Adrenal gland (tissue), 12 donors: ENCODE measurements around the gene SIRPB1. TPM values are rescaled to one million over a fixed set of nuclear protein-coding genes. Genes with fewer than 3 reads are reported as not detected.
"Not testable (repeated sequence)": the region's sequence is repeated elsewhere in the genome, so short reads cannot be mapped to it uniquely, and the experiment has no call there.

ENCODE experiments used
- DNase-seq, 7 donors: peaks; one replicate each; pipeline ENCODE4 v3.0.0-alpha.2; 2019 to 2020
- H3K27ac ChIP-seq, 5 donors: fragments of 200-600 bp; sonication (generic) in 4 of 5; 1 replicate in 3 of 5; 2 replicates in 2 of 5; pipeline versions ENCODE4 v1.5.1 to v1.8.0; 2016 to 2020; ENCODE audit warnings: mild to moderate bottlenecking in 1 of 5
- H3K27me3 ChIP-seq: fragments of 200-600 bp; 2 replicates; pipeline ENCODE4 v1.8.0; 2021
- H3K36me3 ChIP-seq, 2 donors: fragments of 200-600 bp; replicated peaks in 1 of 2; 1 replicate in 1 of 2; 2 replicates in 1 of 2; pipeline versions ENCODE4 v1.5.1 to v1.8.0; 2018 to 2022
- H3K4me1 ChIP-seq, 2 donors: fragments of 200-600 bp; replicated peaks in 1 of 2; 1 replicate in 1 of 2; 2 replicates in 1 of 2; pipeline versions ENCODE4 v1.5.1 to v1.8.0; 2018 to 2021
- H3K4me3 ChIP-seq, 4 donors: fragments of 200-600 bp; sonication (generic) in 3 of 4; one replicate each; pipeline ENCODE4 v1.5.1; 2016 to 2018
- H3K9me3 ChIP-seq, 3 donors: fragments of 200-600 bp; sonication (generic) in 1 of 3; replicated peaks in 1 of 3; 1 replicate in 2 of 3; 2 replicates in 1 of 3; pipeline versions ENCODE4 v1.5.1 to v1.8.0; 2016 to 2021
- POLR2A ChIP-seq, 2 donors: fragments of 450-650 bp; IDR thresholded peaks; one replicate each; pipeline ENCODE4 v1.6.1; 2017; ENCODE audit warnings: antibody characterized with exemption in 2 of 2, mild to moderate bottlenecking in 2 of 2, moderate library complexity in 1 of 2
- WGBS, 4 donors: extraction: QIAGEN DNeasy Blood & Tissue Kit in 2 of 4; methylation state at CpG; one replicate each; pipeline versions ENCODE4 v1.1.5 to v1.1.7; 2013 to 2017; 5-methylcytosine and 5-hydroxymethylcytosine counted together
- intact Hi-C, 2 donors: fragments of 100-400 bp; cut with DNase I; formaldehyde crosslinking; loops; one replicate each; pipeline versions ENCODE4 v1.14.1 to v1.15.0; 2022 to 2023
- polyA plus RNA-seq, 3 donors: library from polyadenylated mRNA; stranded (reverse); fragments of 200-250 nt in 2 of 3; fragments of 350-450 nt in 1 of 3; fragmentation: Illumina TruSeq in 1 of 3; extraction: RNeasy Lipid Tissue Mini Kit (QIAGEN cat#74804) in 1 of 3; gene quantifications; one replicate each; pipeline ENCODE4 v1.2.3, GENCODE V29; 2013 to 2014
- total RNA-seq, 9 donors: library from RNA; depleted of rRNA in 4 of 9; stranded (reverse); fragments of >200 nt in 4 of 9; fragments of 120-200 nt in 1 of 9; fragmentation: NEBNext Ultra II Directional in 1 of 9; extraction: Animal tissue kit (Norgen Biotek cat#: 25700) in 1 of 9; gene quantifications; one replicate each; pipeline versions ENCODE4 v1.1.0 to v1.2.4, GENCODE V29; 2013 to 2023
- TF ChIP-seq, protein P1 (sequence below), 6 experiments: fragments of 450-650 bp in 4 of 6; fragments of 200-600 bp in 2 of 6; sonication (generic) in 1 of 6; IDR thresholded peaks; 1 replicate in 5 of 6; 2 replicates in 1 of 6; pipeline versions ENCODE4 v1.5.1 to v1.8.0; 2016 to 2021; ENCODE audit warnings: antibody characterized with exemption in 6 of 6, mild to moderate bottlenecking in 2 of 6, moderate library complexity in 1 of 6
- donor health status: healthy with polysubstance abuse.
- donor health status: Bipolar disorder and iron deficiency.
- donor health status: DM: yes; HTN: yes; CAD: no.
- donor health status: DM: no; HTN: no; CAD: no.
- donor health status: DM: no; HTN: no; CAD: no.
- donor health status: DM: yes; HTN: yes; CAD: no.

The SIRPB1 gene
- total and polyA plus RNA-seq, 12 donors = 0.49 to 15.1 (median 3.9) TPM

DNA sequence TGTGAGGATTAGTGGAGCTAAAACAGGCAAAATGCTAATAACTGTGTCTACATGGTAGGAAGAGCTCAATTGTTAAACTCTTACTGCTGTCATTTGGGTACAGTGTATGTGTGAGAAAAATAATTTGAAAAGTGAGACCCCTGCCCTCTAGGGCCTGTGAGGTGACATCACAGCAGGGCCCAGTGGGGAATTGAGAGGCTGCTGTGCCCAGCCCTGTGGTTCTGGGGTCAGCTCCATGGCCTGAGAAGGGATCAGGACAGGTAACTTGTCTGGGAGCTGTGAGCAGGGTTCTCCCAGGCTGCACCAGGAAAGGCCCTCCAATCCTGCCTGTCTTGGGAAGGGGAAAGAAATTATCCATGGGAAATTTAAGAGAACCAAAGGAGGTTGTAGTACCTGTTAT lies 1.3 kb downstream of the SIRPB1 start:
- Histone ChIP-seq H3K9me3 (no peaks in the 10 kb centered on the region), H3K27ac (no peak overlapping the region), H3K36me3 (no peaks in the 10 kb centered on the region), H3K4me1 (no peaks in the 10 kb centered on the region), H3K4me3 (no peak overlapping the region), H3K27me3 (no peaks in the 10 kb centered on the region)
- no peak for TF ChIP-seq POLR2A (IDR thresholded peaks at IDR 0.05)
- TF ChIP-seq, protein P1, sequence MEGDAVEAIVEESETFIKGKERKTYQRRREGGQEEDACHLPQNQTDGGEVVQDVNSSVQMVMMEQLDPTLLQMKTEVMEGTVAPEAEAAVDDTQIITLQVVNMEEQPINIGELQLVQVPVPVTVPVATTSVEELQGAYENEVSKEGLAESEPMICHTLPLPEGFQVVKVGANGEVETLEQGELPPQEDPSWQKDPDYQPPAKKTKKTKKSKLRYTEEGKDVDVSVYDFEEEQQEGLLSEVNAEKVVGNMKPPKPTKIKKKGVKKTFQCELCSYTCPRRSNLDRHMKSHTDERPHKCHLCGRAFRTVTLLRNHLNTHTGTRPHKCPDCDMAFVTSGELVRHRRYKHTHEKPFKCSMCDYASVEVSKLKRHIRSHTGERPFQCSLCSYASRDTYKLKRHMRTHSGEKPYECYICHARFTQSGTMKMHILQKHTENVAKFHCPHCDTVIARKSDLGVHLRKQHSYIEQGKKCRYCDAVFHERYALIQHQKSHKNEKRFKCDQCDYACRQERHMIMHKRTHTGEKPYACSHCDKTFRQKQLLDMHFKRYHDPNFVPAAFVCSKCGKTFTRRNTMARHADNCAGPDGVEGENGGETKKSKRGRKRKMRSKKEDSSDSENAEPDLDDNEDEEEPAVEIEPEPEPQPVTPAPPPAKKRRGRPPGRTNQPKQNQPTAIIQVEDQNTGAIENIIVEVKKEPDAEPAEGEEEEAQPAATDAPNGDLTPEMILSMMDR (IDR thresholded peaks at IDR 0.05) = no peak
- intact Hi-C loops = no loop called here
- no peak for DNase-seq

DNA sequence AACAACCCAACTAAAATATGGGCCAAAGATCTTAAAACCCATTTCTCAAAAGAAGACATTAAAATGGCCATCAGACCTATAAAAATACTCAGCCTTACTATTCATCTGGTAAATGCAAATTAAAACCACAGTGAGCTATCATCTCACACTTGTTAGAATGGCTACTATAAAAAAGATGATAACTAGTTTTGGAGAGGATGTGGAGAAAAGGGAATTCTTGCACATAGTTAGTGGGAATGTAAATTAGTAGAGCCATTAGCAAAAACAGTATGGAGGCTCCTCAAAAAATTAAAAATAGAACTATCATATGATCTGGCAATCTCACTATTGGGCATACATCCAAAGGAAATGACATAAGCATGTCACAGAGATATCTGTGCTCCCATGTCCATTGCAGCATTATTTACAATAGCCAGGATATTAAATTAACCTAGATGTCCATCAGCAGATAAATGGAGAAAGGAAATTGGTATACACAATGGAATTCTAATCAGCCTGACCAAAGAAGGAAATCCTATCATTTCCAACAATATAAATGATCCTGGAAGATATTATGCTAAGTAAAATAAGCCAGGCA lies 2.9 kb downstream of the SIRPB1 start:
- intact Hi-C loops = no loop called here
- H3K9me3 ChIP-seq = no peaks in the 10 kb centered on the region
- TF ChIP-seq POLR2A (IDR thresholded peaks at IDR 0.05) = no peak
- TF ChIP-seq, protein P1 (IDR thresholded peaks at IDR 0.05) = no peak

DNA sequence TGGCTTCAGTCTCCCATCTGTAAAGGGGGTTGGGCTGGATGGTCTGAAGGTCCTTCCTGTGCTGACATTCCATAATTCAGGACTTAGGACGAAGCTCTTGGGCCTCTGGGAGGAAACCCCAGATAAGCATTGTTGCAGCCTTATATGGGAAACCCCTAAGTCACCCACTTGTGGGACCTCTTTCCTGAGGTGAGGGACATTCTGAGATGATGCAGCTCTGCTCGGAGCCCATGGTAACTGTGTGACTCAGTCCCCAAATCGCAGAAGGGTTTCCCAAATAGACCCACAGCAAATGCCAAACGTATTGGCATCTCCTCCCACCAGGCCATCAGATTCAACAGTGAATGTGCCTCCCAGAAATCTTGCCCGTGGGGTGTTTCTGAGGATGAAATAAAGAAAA lies 9.4 kb downstream of the SIRPB1 start:
- intact Hi-C loops = not testable (repeated sequence)

More for the DNA sequence above, 2.9 kb downstream of the SIRPB1 start:
- no peak for DNase-seq
- no peak overlapping the region for H3K27ac ChIP-seq
- H3K4me1 ChIP-seq = no peaks in the 10 kb centered on the region
- no peak overlapping the region for H3K4me3 ChIP-seq
- no peaks in the 10 kb centered on the region for H3K36me3 ChIP-seq
- H3K27me3 ChIP-seq = no peaks in the 10 kb centered on the region

DNA sequence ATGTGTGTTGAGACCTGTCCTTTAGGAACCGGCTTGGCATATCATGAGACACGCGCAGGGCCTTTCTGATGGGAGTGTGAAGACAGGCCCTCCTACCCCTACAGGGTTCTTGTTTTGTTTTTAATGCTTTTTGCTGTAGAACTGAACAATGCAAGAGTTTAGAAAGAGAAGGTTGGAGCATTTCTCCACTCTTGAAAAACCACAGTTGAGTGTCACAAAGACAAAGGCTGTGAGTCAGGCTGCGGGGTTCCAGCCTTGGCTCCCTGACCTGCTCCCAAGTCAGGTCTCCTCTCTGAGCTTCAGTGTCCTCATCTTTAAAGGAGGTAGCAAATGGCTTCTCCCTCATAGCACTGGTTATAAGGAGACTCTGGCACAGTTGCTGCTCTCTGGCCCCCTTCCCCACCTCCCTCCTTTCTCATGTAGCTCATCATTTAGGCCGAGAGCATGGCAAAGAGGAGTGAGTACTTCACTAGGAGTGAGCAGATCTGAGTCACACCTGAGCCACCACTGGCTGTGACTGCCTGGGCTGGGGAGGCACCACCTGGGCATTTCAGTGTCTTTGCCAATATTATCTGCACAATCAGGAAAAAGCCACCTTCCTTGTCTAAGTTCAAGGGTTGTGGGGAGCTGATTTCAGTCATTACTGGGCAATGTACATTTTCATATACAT lies 11.0 kb downstream of the SIRPB1 start:
- H3K4me3 ChIP-seq, H3K27me3 ChIP-seq, H3K4me1 ChIP-seq, H3K27ac ChIP-seq, H3K9me3 ChIP-seq, intact Hi-C loops, DNase-seq, H3K36me3 ChIP-seq: not testable (repeated sequence)
- WGBS, 4 donors = 67 to 87% (median 79%) methylated on average over 3 of the region's 5 CpGs; no CpG with 5 or more reads in 1 of the 4 donors

More for the DNA sequence above, 9.4 kb downstream of the SIRPB1 start:
- not testable (repeated sequence) for DNase-seq, H3K4me3 ChIP-seq, H3K36me3 ChIP-seq, H3K9me3 ChIP-seq, H3K27ac ChIP-seq, H3K4me1 ChIP-seq, H3K27me3 ChIP-seq
- 46 to 74% (median 68%) methylated on average over 3 to 5 of the region's 5 CpGs; no CpG with 5 or more reads in 1 of the 4 donors for WGBS, 4 donors

DNA sequence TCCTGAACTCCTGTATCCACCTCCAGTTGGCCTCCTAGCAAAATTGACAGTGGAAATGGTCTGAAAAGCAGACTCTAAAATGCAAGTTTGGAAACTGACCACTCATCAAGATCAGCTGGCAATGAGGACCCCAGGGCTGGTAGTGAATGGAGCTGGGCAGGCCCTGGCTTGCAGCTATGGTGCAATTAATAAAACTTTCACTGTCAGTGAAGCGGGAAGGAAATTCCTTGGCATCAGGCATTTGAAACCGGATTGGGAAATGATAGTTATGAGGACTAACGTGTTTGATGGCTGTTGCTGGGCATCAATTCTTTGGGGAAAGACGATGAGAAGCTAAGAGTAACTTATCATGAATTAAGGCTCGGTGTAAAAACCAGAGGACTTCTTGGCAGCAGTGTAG lies 19.1 kb downstream of the SIRPB1 start:
- 59 to 67% methylated on average over 5 of the region's 5 CpGs; no CpG with 5 or more reads in 2 of the 4 donors for WGBS, 4 donors
- Histone ChIP-seq H3K36me3 (no peaks in the 10 kb centered on the region), H3K4me3 (no peak overlapping the region), H3K27ac (no peak overlapping the region), H3K4me1 (no peaks in the 10 kb centered on the region), H3K27me3 (no peaks in the 10 kb centered on the region), H3K9me3 (no peaks in the 10 kb centered on the region)
- TF ChIP-seq, protein P1 (IDR thresholded peaks at IDR 0.05) = no peak
- no peak for TF ChIP-seq POLR2A (IDR thresholded peaks at IDR 0.05)
- DNase-seq = no peak
- intact Hi-C loops = no loop called here
